GM12892 (cell line): Measurements from ENCODE around the gene FRMPD4.

Source experiments
- POLR2A ChIP-seq: IDR thresholded peaks from 2 replicates; pipeline ENCODE4 v1.6.1; 2011; ENCODE audit warnings: low read depth, low read length, control low read depth
- POLR2AphosphoS5 ChIP-seq: IDR thresholded peaks from 2 replicates; pipeline ENCODE4 v1.6.1; 2011; ENCODE audit warnings: low read depth, low read length, control low read depth
- TAF1 ChIP-seq: IDR thresholded peaks from 2 replicates; pipeline ENCODE4 v1.6.1; 2011; ENCODE audit warnings: low read depth, mild to moderate bottlenecking, control low read depth, low read length, borderline replicate concordance

DNA sequence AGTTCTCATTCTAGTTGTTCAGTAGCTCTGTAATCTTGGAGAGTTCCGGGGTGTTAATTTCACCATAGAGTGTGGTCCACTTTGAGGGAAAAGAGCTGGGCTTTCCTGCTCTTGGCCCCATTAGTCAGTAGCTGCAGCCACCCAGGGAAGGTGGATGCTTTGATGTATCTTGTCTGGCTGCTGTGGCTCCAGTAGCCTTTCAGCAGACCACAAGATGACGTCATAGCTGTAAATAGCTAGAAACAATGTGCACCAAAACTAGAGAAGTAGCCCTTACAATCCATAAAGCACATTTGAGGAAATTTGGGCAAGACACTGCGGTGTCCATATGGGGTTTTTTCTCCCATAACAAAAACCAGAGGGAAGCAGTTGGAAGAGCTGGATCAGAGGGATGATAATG is 620.0 kb downstream of the FRMPD4 start:
- TF ChIP-seq POLR2A (no peak), TAF1 (no peak), POLR2AphosphoS5 (no peak)
